Measurements from ENCODE around the gene CBX5.

GRCh38 chr12:54195080-54195736 lies 84.7 kb downstream of the CBX5 start:
- no peak for TF ChIP-seq PBX3 (IDR thresholded peaks at IDR 0.05)
- TF ChIP-seq JUND (IDR thresholded peaks at IDR 0.05): no peak
- no peak for TF ChIP-seq GATA2 (CRISPR knock-in tag; IDR thresholded peaks at IDR 0.05)
- no peak for TF ChIP-seq CTCF (IDR thresholded peaks at IDR 0.05)
- TF ChIP-seq POLR2AphosphoS5 (IDR thresholded peaks at IDR 0.05; ENCODE audit: low read depth, low read length): no peak
- no peak for TF ChIP-seq SMC3 (IDR thresholded peaks at IDR 0.05; ENCODE audit: low read depth, low read length)
- no peak for TF ChIP-seq REST (IDR thresholded peaks at IDR 0.05; ENCODE audit: low read depth, low read length)
- TF ChIP-seq NRF1 (IDR thresholded peaks at IDR 0.05; ENCODE audit: low read depth, low read length): no peak
- TF ChIP-seq TAF1 (IDR thresholded peaks at IDR 0.05; ENCODE audit: borderline replicate concordance, low read depth, low read length): no peak
- TF ChIP-seq MAX (IDR thresholded peaks at IDR 0.05; ENCODE audit: low read depth): no peak
- no peak for TF ChIP-seq SIN3A (IDR thresholded peaks at IDR 0.05; ENCODE audit: borderline replicate concordance, low read depth, low read length)
- TF ChIP-seq MXI1 (IDR thresholded peaks at IDR 0.05; ENCODE audit: low read depth, low read length): no peak
- TF ChIP-seq EP300 (IDR thresholded peaks at IDR 0.05; ENCODE audit: borderline replicate concordance in 1 of 2, low read depth in 1 of 2, low read length in 1 of 2): no peak

Data from SK-N-SH (cell line).